ENCODE data around the gene PTF1A.

DNA sequence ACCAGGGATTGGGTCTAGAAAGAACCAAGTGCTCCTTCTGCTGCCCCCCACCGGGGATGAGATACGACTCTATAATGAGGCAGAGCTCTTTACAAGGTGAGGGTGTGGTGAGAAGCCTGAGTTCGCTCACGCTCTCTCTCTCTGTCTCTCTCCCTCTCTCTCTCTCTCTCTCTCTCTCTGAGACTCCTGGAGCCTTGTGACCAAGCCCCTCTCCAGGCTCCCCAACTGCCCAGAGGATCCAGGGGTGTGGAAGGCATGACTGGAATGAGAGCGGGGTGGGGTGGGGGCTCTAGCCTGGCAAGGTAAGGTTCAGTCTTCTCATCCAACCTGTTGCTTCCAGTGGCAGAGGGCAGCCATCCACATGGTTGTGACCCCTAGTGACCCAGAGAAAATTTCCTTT lies 3.1 kb upstream of the PTF1A start:
- no peak for TF ChIP-seq SIN3A (IDR thresholded peaks at IDR 0.05; ENCODE audit: borderline replicate concordance, insufficient read depth, low read depth, low read length)
- TF ChIP-seq, protein P1, sequence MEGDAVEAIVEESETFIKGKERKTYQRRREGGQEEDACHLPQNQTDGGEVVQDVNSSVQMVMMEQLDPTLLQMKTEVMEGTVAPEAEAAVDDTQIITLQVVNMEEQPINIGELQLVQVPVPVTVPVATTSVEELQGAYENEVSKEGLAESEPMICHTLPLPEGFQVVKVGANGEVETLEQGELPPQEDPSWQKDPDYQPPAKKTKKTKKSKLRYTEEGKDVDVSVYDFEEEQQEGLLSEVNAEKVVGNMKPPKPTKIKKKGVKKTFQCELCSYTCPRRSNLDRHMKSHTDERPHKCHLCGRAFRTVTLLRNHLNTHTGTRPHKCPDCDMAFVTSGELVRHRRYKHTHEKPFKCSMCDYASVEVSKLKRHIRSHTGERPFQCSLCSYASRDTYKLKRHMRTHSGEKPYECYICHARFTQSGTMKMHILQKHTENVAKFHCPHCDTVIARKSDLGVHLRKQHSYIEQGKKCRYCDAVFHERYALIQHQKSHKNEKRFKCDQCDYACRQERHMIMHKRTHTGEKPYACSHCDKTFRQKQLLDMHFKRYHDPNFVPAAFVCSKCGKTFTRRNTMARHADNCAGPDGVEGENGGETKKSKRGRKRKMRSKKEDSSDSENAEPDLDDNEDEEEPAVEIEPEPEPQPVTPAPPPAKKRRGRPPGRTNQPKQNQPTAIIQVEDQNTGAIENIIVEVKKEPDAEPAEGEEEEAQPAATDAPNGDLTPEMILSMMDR (IDR thresholded peaks at IDR 0.05), result no peak
- TF ChIP-seq POLR2AphosphoS5 (IDR thresholded peaks at IDR 0.05; ENCODE audit: low read depth, low read length), result no peak
- TF ChIP-seq, protein P2, sequence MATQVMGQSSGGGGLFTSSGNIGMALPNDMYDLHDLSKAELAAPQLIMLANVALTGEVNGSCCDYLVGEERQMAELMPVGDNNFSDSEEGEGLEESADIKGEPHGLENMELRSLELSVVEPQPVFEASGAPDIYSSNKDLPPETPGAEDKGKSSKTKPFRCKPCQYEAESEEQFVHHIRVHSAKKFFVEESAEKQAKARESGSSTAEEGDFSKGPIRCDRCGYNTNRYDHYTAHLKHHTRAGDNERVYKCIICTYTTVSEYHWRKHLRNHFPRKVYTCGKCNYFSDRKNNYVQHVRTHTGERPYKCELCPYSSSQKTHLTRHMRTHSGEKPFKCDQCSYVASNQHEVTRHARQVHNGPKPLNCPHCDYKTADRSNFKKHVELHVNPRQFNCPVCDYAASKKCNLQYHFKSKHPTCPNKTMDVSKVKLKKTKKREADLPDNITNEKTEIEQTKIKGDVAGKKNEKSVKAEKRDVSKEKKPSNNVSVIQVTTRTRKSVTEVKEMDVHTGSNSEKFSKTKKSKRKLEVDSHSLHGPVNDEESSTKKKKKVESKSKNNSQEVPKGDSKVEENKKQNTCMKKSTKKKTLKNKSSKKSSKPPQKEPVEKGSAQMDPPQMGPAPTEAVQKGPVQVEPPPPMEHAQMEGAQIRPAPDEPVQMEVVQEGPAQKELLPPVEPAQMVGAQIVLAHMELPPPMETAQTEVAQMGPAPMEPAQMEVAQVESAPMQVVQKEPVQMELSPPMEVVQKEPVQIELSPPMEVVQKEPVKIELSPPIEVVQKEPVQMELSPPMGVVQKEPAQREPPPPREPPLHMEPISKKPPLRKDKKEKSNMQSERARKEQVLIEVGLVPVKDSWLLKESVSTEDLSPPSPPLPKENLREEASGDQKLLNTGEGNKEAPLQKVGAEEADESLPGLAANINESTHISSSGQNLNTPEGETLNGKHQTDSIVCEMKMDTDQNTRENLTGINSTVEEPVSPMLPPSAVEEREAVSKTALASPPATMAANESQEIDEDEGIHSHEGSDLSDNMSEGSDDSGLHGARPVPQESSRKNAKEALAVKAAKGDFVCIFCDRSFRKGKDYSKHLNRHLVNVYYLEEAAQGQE (IDR thresholded peaks at IDR 0.05; ENCODE audit: insufficient read depth in 1 of 2, low read depth in 2 of 2, low read length in 1 of 2), result no peak
- TF ChIP-seq TCF7L2 (IDR thresholded peaks at IDR 0.05; ENCODE audit: low read depth, low read length), result no peak
